ENCODE data around the gene GAB3.

DNA sequence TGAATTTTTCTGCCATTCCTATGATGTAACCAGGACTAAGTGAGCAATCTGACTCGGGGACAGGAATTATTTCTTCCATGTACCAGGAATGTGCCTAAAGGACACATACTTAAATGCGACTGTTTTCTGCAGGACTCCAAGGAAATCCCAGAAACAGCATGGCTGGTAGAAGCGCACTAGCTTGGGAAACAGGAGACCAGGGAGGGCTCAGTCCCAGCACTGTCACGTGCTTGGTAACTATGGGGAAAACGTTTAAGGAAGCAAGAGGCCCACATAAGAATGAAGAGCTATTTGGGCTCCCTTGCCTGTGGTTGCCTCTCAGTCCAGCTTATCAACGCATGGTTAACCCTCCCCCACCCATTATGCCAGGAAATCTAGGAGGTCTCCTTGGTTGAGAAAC, 34.8 kb upstream of the GAB3 start:
- TF ChIP-seq CTCF (conservative IDR thresholded peaks at IDR 0.05) (no peak), EZH2 (IDR thresholded peaks at IDR 0.05; ENCODE audit: low read depth) (no peak)

Data from PC-9 (cell line).